ENCODE data around the gene RFTN1. TPM values are rescaled to one million over a fixed set of nuclear protein-coding genes. Genes with fewer than 3 reads are reported as not detected.

RFTN1 gene
- total RNA-seq, 2 experiments from 2014 or later: 59.9 to 63.4 TPM

- Mint-ChIP-seq H3K9me3 (ENCODE audit: insufficient read depth) (no peaks in the 10 kb centered on the region), H3K27me3 (ENCODE audit: low read depth) (no peaks in the 10 kb centered on the region), H3K4me1 (ENCODE audit: low read depth) (peaks cover 55% of the 10 kb centered on the region), H3K27ac (peak overlapping the region; percentile 56), H3K36me3 (ENCODE audit: low read depth) (peaks cover 47% of the 10 kb centered on the region), H3K4me3 (no peak overlapping the region)
- no peak for ATAC-seq
- CTCF ChIA-PET: interaction anchor here (1.0 to 1.3 kb wide), 3 partner anchors 33 to 54 kb away, joined by 3 to 4 read pairs (median 3); no protein-coding TSS in a partner anchor
- POLR2A ChIA-PET: interaction anchor here (1.2 kb wide), 2 partner anchors 19 to 21 kb away, joined by 3 to 4 read pairs; no protein-coding TSS in a partner anchor
- no peak for DNase-seq
These were observed 50.4 kb downstream of the RFTN1 start for GRCh38 chr3:16463119-16463518.

GRCh38 chr3:16462679-16463078 lies 50.8 kb downstream of the RFTN1 start:
- ATAC-seq (peak; percentile 60), DNase-seq (no peak)
- POLR2A ChIA-PET: interaction anchor here (1.2 kb wide), 2 partner anchors 20 to 21 kb away, joined by 3 to 4 read pairs; no protein-coding TSS in a partner anchor
- no peaks in the 10 kb centered on the region for H3K27me3 Mint-ChIP-seq (ENCODE audit: low read depth)
- peaks cover 54% of the 10 kb centered on the region for H3K4me1 Mint-ChIP-seq (ENCODE audit: low read depth)
- no peaks in the 10 kb centered on the region for H3K9me3 Mint-ChIP-seq (ENCODE audit: insufficient read depth)
- H3K27ac Mint-ChIP-seq: peak overlapping the region; percentile 56
- CTCF ChIA-PET: interaction anchor here (1.0 to 1.3 kb wide), 3 partner anchors 33 to 54 kb away, joined by 3 to 4 read pairs (median 3); no protein-coding TSS in a partner anchor
- peak overlapping the region; percentile 4 for H3K4me3 Mint-ChIP-seq
- H3K36me3 Mint-ChIP-seq (ENCODE audit: low read depth): peaks cover 47% of the 10 kb centered on the region

GRCh38 chr3:16461463-16462245 lies 51.8 kb downstream of the RFTN1 start:
- Mint-ChIP-seq H3K36me3 (ENCODE audit: low read depth) (peaks cover 38% of the 10 kb centered on the region), H3K27ac (no peak overlapping the region), H3K4me1 (ENCODE audit: low read depth) (peaks cover 47% of the 10 kb centered on the region), H3K9me3 (ENCODE audit: insufficient read depth) (no peaks in the 10 kb centered on the region), H3K27me3 (ENCODE audit: low read depth) (no peaks in the 10 kb centered on the region), H3K4me3 (no peak overlapping the region)
- ChIA-PET CTCF (interaction anchor here (1.0 to 1.3 kb wide), 3 partner anchors 34 to 55 kb away, joined by 3 to 4 read pairs (median 3); no protein-coding TSS in a partner anchor), POLR2A (interaction anchor here (1.2 kb wide), 3 partner anchors 21 to 46 kb away, joined by 3 to 4 read pairs (median 3); no protein-coding TSS in a partner anchor)
- DNase-seq: no peak
- ATAC-seq: no peak

- no peaks in the 10 kb centered on the region for H3K27me3 Mint-ChIP-seq (ENCODE audit: low read depth)
- H3K4me3 Mint-ChIP-seq: no peak overlapping the region
- no peaks in the 10 kb centered on the region for H3K9me3 Mint-ChIP-seq (ENCODE audit: insufficient read depth)
- ATAC-seq: no peak
- H3K4me1 Mint-ChIP-seq (ENCODE audit: low read depth): peaks cover 44% of the 10 kb centered on the region
- H3K27ac Mint-ChIP-seq: no peak overlapping the region
- DNase-seq: no peak
- H3K36me3 Mint-ChIP-seq (ENCODE audit: low read depth): peaks cover 33% of the 10 kb centered on the region
- ChIA-PET POLR2A (interaction anchor here (1.2 kb wide), 1 partner anchor 47 kb away, joined by 3 read pairs; no protein-coding TSS in a partner anchor), CTCF (no interaction called here)
These were observed 52.6 kb downstream of the RFTN1 start for GRCh38 chr3:16460886-16461285.

GRCh38 chr3:16460273-16460672 lies 53.2 kb downstream of the RFTN1 start:
- peaks cover 39% of the 10 kb centered on the region for H3K4me1 Mint-ChIP-seq (ENCODE audit: low read depth)
- no peak overlapping the region for H3K27ac Mint-ChIP-seq
- peaks cover 32% of the 10 kb centered on the region for H3K36me3 Mint-ChIP-seq (ENCODE audit: low read depth)
- no peaks in the 10 kb centered on the region for H3K9me3 Mint-ChIP-seq (ENCODE audit: insufficient read depth)
- DNase-seq (no peak), ATAC-seq (no peak)
- H3K4me3 Mint-ChIP-seq: no peak overlapping the region
- CTCF ChIA-PET: no interaction called here
- H3K27me3 Mint-ChIP-seq (ENCODE audit: low read depth): no peaks in the 10 kb centered on the region
- POLR2A ChIA-PET: interaction anchor here (1.2 kb wide), 1 partner anchor 48 kb away, joined by 3 read pairs; no protein-coding TSS in a partner anchor

- H3K27ac Mint-ChIP-seq: no peak overlapping the region
- H3K4me3 Mint-ChIP-seq: no peak overlapping the region
- no peaks in the 10 kb centered on the region for H3K9me3 Mint-ChIP-seq (ENCODE audit: insufficient read depth)
- H3K27me3 Mint-ChIP-seq (ENCODE audit: low read depth): no peaks in the 10 kb centered on the region
- DNase-seq (no peak), ATAC-seq (no peak)
- peaks cover 38% of the 10 kb centered on the region for H3K36me3 Mint-ChIP-seq (ENCODE audit: low read depth)
- H3K4me1 Mint-ChIP-seq (ENCODE audit: low read depth): peaks cover 16% of the 10 kb centered on the region
- ChIA-PET CTCF (no interaction called here), POLR2A (no interaction called here)
These were observed 56.6 kb downstream of the RFTN1 start for GRCh38 chr3:16456784-16457415.

GRCh38 chr3:16455966-16456365 lies 57.5 kb downstream of the RFTN1 start:
- H3K36me3 Mint-ChIP-seq (ENCODE audit: low read depth): peaks cover 39% of the 10 kb centered on the region
- ATAC-seq: no peak
- H3K27me3 Mint-ChIP-seq (ENCODE audit: low read depth): no peaks in the 10 kb centered on the region
- no peak overlapping the region for H3K27ac Mint-ChIP-seq
- ChIA-PET POLR2A (no interaction called here), CTCF (no interaction called here)
- H3K9me3 Mint-ChIP-seq (ENCODE audit: insufficient read depth): no peaks in the 10 kb centered on the region
- no peak for DNase-seq
- no peak overlapping the region for H3K4me3 Mint-ChIP-seq
- peaks cover 12% of the 10 kb centered on the region for H3K4me1 Mint-ChIP-seq (ENCODE audit: low read depth)

GRCh38 chr3:16455001-16455400 lies 58.5 kb downstream of the RFTN1 start:
- H3K9me3 Mint-ChIP-seq (ENCODE audit: insufficient read depth): no peaks in the 10 kb centered on the region
- H3K4me1 Mint-ChIP-seq (ENCODE audit: low read depth): peaks cover 17% of the 10 kb centered on the region
- ChIA-PET CTCF (no interaction called here), POLR2A (no interaction called here)
- no peak overlapping the region for H3K27ac Mint-ChIP-seq
- no peaks in the 10 kb centered on the region for H3K27me3 Mint-ChIP-seq (ENCODE audit: low read depth)
- peaks cover 44% of the 10 kb centered on the region for H3K36me3 Mint-ChIP-seq (ENCODE audit: low read depth)
- no peak for ATAC-seq
- DNase-seq: no peak
- no peak overlapping the region for H3K4me3 Mint-ChIP-seq

- no peaks in the 10 kb centered on the region for H3K9me3 Mint-ChIP-seq (ENCODE audit: insufficient read depth)
- ATAC-seq (no peak), DNase-seq (no peak)
- no peak overlapping the region for H3K27ac Mint-ChIP-seq
- peaks cover 16% of the 10 kb centered on the region for H3K4me1 Mint-ChIP-seq (ENCODE audit: low read depth)
- H3K27me3 Mint-ChIP-seq (ENCODE audit: low read depth): no peaks in the 10 kb centered on the region
- no peak overlapping the region for H3K4me3 Mint-ChIP-seq
- POLR2A ChIA-PET: interaction anchor here (1.0 kb wide), 1 partner anchor 15 kb away, joined by 3 read pairs; no protein-coding TSS in a partner anchor
- peaks cover 60% of the 10 kb centered on the region for H3K36me3 Mint-ChIP-seq (ENCODE audit: low read depth)
- CTCF ChIA-PET: interaction anchor here (1.1 to 1.5 kb wide), 3 partner anchors 44 to 98 kb away, joined by 3 to 4 read pairs (median 3); no protein-coding TSS in a partner anchor
These were observed 61.2 kb downstream of the RFTN1 start for GRCh38 chr3:16452261-16452660.

- no peaks in the 10 kb centered on the region for H3K9me3 Mint-ChIP-seq (ENCODE audit: insufficient read depth)
- H3K27ac Mint-ChIP-seq: no peak overlapping the region
- ChIA-PET CTCF (no interaction called here), POLR2A (no interaction called here)
- H3K36me3 Mint-ChIP-seq (ENCODE audit: low read depth): peaks cover 66% of the 10 kb centered on the region
- DNase-seq (no peak), ATAC-seq (no peak)
- no peak overlapping the region for H3K4me3 Mint-ChIP-seq
- H3K4me1 Mint-ChIP-seq (ENCODE audit: low read depth): peaks cover 15% of the 10 kb centered on the region
- H3K27me3 Mint-ChIP-seq (ENCODE audit: low read depth): no peaks in the 10 kb centered on the region
These were observed 64.1 kb downstream of the RFTN1 start for GRCh38 chr3:16449369-16449768.

GRCh38 chr3:16448639-16449070 lies 64.8 kb downstream of the RFTN1 start:
- Mint-ChIP-seq H3K4me1 (ENCODE audit: low read depth) (peaks cover 15% of the 10 kb centered on the region), H3K27ac (no peak overlapping the region), H3K4me3 (no peak overlapping the region), H3K27me3 (ENCODE audit: low read depth) (no peaks in the 10 kb centered on the region), H3K36me3 (ENCODE audit: low read depth) (peaks cover 64% of the 10 kb centered on the region), H3K9me3 (ENCODE audit: insufficient read depth) (no peaks in the 10 kb centered on the region)
- ATAC-seq: no peak
- POLR2A ChIA-PET: interaction anchor here (0.7 kb wide), 1 partner anchor 60 kb away, joined by 5 read pairs; no protein-coding TSS in a partner anchor
- CTCF ChIA-PET: no interaction called here
- no peak for DNase-seq

- peaks cover 10% of the 10 kb centered on the region for H3K4me1 Mint-ChIP-seq (ENCODE audit: low read depth)
- H3K27me3 Mint-ChIP-seq (ENCODE audit: low read depth): no peaks in the 10 kb centered on the region
- no peak for DNase-seq
- no peak for ATAC-seq
- POLR2A ChIA-PET: interaction anchor here (0.8 kb wide), 1 partner anchor 96 kb away, joined by 3 read pairs; no protein-coding TSS in a partner anchor
- peaks cover 64% of the 10 kb centered on the region for H3K36me3 Mint-ChIP-seq (ENCODE audit: low read depth)
- CTCF ChIA-PET: no interaction called here
- H3K27ac Mint-ChIP-seq: no peak overlapping the region
- H3K4me3 Mint-ChIP-seq: no peak overlapping the region
- H3K9me3 Mint-ChIP-seq (ENCODE audit: insufficient read depth): no peaks in the 10 kb centered on the region
These were observed 66.4 kb downstream of the RFTN1 start for GRCh38 chr3:16447135-16447534.
